Trophoblast cell (in vitro differentiated cells and primary cell): ENCODE results near the gene GRM2.

Source experiments
- DNase-seq, 2 donors: peaks; one replicate each; pipeline ENCODE4 v3.0.0-alpha.2; 2016
- H2AFZ ChIP-seq: 2 replicates; pipeline ENCODE4 v1.6.1; 2013; ENCODE audit warnings: low read length, moderate library complexity, mild to moderate bottlenecking; ENCODE audit not compliant: insufficient read depth, poor library complexity
- H2AK5ac ChIP-seq: 2 replicates; pipeline ENCODE4 v1.6.1; 2013; ENCODE audit warnings: mild to moderate bottlenecking, low read length
- H2BK120ac ChIP-seq: 2 replicates; pipeline ENCODE4 v1.6.1; 2013; ENCODE audit warnings: low read length, mild to moderate bottlenecking, moderate library complexity; ENCODE audit not compliant: insufficient read depth, poor library complexity
- H2BK12ac ChIP-seq: 2 replicates; pipeline ENCODE4 v1.6.1; 2013; ENCODE audit warnings: mild to moderate bottlenecking, low read length, moderate library complexity
- H2BK5ac ChIP-seq: 2 replicates; pipeline ENCODE4 v1.6.1; 2013; ENCODE audit warnings: low read length, low read depth, moderate library complexity, mild to moderate bottlenecking; ENCODE audit not compliant: poor library complexity
- H3K14ac ChIP-seq: 2 replicates; pipeline ENCODE4 v1.6.1; 2013; ENCODE audit warnings: mild to moderate bottlenecking, low read length
- H3K18ac ChIP-seq: 2 replicates; pipeline ENCODE4 v1.6.1; 2013; ENCODE audit warnings: mild to moderate bottlenecking, low read length
- H3K23ac ChIP-seq: 2 replicates; pipeline ENCODE4 v1.6.1; 2013; ENCODE audit warnings: low read length
- H3K27ac ChIP-seq: 2 replicates; pipeline ENCODE4 v1.5.1; 2013; ENCODE audit warnings: low read depth, mild to moderate bottlenecking, inconsistent platforms, low read length, moderate library complexity
- H3K27me3 ChIP-seq: 2 replicates; pipeline ENCODE4 v1.6.1; 2013; ENCODE audit warnings: inconsistent platforms, mild to moderate bottlenecking, low read length, moderate library complexity; ENCODE audit not compliant: insufficient read depth
- H3K36me3 ChIP-seq, 2 experiments: 1 replicate in 1 of 2; 2 replicates in 1 of 2; pipeline ENCODE4 v1.6.1; 2013; ENCODE audit warnings: low read length in 2 of 2, mild to moderate bottlenecking in 2 of 2, moderate library complexity in 1 of 2; ENCODE audit not compliant: insufficient read depth in 2 of 2, control insufficient read depth in 1 of 2
- H3K4ac ChIP-seq: 2 replicates; pipeline ENCODE4 v1.6.1; 2013; ENCODE audit warnings: low read depth, mild to moderate bottlenecking, low read length, moderate library complexity
- H3K4me1 ChIP-seq, 2 experiments: 1 replicate in 1 of 2; 2 replicates in 1 of 2; pipeline ENCODE4 v1.6.1; 2013; ENCODE audit warnings: low read length in 2 of 2, mild to moderate bottlenecking in 2 of 2, moderate library complexity in 1 of 2; ENCODE audit not compliant: insufficient read depth in 2 of 2, control insufficient read depth in 1 of 2
- H3K4me2 ChIP-seq: 2 replicates; pipeline ENCODE4 v1.6.1; 2013; ENCODE audit warnings: inconsistent platforms, mild to moderate bottlenecking, low read length, moderate library complexity
- H3K4me3 ChIP-seq: 2 replicates; pipeline ENCODE4 v1.5.1; 2013; ENCODE audit warnings: mild to moderate bottlenecking, low read depth, low read length, inconsistent platforms
- H3K79me1 ChIP-seq: one replicate; pipeline ENCODE4 v1.6.1; 2013; ENCODE audit warnings: low read length
- H3K79me2 ChIP-seq: 2 replicates; pipeline ENCODE4 v1.6.1; 2013; ENCODE audit warnings: low read length, mild to moderate bottlenecking; ENCODE audit not compliant: control insufficient read depth, insufficient read depth, poor library complexity
- H3K9ac ChIP-seq: 2 replicates; pipeline ENCODE4 v1.6.1; 2013; ENCODE audit warnings: mild to moderate bottlenecking, low read length
- H3K9me3 ChIP-seq: 2 replicates; pipeline ENCODE4 v1.6.1; 2013; ENCODE audit warnings: low read depth, mild to moderate bottlenecking, control low read depth, inconsistent platforms, low read length; ENCODE audit not compliant: insufficient read depth
- H4K12ac ChIP-seq: 2 replicates; pipeline ENCODE4 v1.6.1; 2013; ENCODE audit warnings: low read depth, mild to moderate bottlenecking, low read length, moderate library complexity
- H4K8ac ChIP-seq: 2 replicates; pipeline ENCODE4 v1.6.1; 2013; ENCODE audit warnings: low read depth, mild to moderate bottlenecking, low read length, moderate library complexity
- H4K91ac ChIP-seq: one replicate; pipeline ENCODE4 v1.6.1; 2013; ENCODE audit warnings: low read depth, mild to moderate bottlenecking, low read length, moderate library complexity
- whole genome bisulfite sequencing: extraction: QIAGEN DNeasy Blood & Tissue Kit; methylation state at CpG from one replicate; pipeline ENCODE4 v1.1.7; 2013; ENCODE audit warnings: missing lambda C conversion rate; ENCODE audit not compliant: insufficient read length, insufficient coverage; ENCODE audit errors: extremely low coverage; 5-methylcytosine and 5-hydroxymethylcytosine counted together

Gene GRM2

DNA sequence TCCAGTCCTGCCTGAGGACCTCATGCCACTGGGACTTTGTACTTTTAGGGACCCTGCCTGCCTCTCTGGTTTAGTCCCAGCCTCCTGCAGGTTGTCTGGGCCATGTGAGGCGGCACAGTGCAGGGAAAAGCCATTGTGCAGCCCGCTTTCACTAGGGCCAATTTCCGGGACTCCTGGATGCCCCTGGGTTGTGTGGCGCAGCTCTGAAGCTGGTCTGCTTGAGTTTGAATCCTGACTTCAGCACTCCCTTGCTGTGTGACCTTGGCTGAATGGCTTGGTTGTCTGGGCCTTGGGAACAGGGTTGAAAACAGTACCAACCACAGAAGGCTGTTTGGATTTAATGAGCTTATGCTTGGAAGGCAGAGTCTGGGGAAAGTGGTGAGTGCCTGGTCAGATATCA, 27.6 kb upstream of the GRM2 start:
- Histone ChIP-seq H3K27ac (no peak overlapping the region), H2BK120ac (no peak overlapping the region), H3K27me3 (no peaks in the 10 kb centered on the region), H3K18ac (no peak overlapping the region), H3K9me3 (no peaks in the 10 kb centered on the region), H3K9ac (no peak overlapping the region), H3K36me3 (peaks cover 5 to 7% of the 10 kb centered on the region in 2 experiments), H3K4me1 (peaks cover 0 to 16% of the 10 kb centered on the region in 2 experiments), H3K79me2 (no peaks in the 10 kb centered on the region), H3K79me1 (no peaks in the 10 kb centered on the region), H3K4ac (no peak overlapping the region), H3K4me3 (no peak overlapping the region), H4K91ac (no peak overlapping the region), H2BK5ac (no peak overlapping the region), H2AK5ac (no peak overlapping the region), H2AFZ (no peak overlapping the region), H3K23ac (no peak overlapping the region), H2BK12ac (no peak overlapping the region), H4K12ac (no peak overlapping the region), H3K4me2 (no peak overlapping the region), H3K14ac (no peak overlapping the region), H4K8ac (no peak overlapping the region)
- DNase-seq: no peak
- no CpG with 5 or more reads among the region's 4 CpGs for WGBS

DNA sequence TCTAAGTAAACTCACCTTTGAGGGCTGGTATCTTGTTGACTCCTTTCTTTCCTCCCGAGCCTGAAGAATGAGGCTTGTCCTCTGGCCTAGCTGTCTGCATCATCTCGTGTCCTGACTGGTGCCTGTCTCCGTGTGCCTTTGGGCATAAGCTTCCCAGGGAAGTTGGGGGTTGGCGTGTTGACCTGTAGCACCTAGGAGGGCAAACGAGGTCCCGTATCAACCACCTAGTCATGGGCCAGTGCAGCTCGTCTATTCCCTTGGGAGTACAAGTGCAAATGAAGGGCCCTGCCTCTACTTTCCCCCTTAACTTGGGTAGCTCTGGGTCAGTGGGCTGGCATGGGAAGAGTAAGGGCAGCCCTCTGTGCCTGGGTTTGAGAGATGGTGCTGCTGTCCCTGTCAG, 27.1 kb upstream of the GRM2 start:
- no peak overlapping the region for H4K12ac ChIP-seq
- H2AFZ ChIP-seq: no peak overlapping the region
- H3K79me1 ChIP-seq: no peaks in the 10 kb centered on the region
- H3K36me3 ChIP-seq: peaks cover 8 to 12% of the 10 kb centered on the region in 2 experiments
- no peak overlapping the region for H3K4me3 ChIP-seq
- no peak overlapping the region for H2BK5ac ChIP-seq
- no peak overlapping the region for H3K9ac ChIP-seq
- no peak overlapping the region for H3K4ac ChIP-seq
- H2BK120ac ChIP-seq: no peak overlapping the region
- H2AK5ac ChIP-seq: no peak overlapping the region
- peaks cover 0 to 16% of the 10 kb centered on the region in 2 experiments for H3K4me1 ChIP-seq
- H3K4me2 ChIP-seq: no peak overlapping the region
- WGBS: no CpG with 5 or more reads among the region's 7 CpGs
- no peak overlapping the region for H3K27ac ChIP-seq
- H3K79me2 ChIP-seq: no peaks in the 10 kb centered on the region
- H4K91ac ChIP-seq: no peak overlapping the region
- H2BK12ac ChIP-seq: no peak overlapping the region
- H3K27me3 ChIP-seq: no peaks in the 10 kb centered on the region
- H3K18ac ChIP-seq: no peak overlapping the region
- no peak for DNase-seq
- no peak overlapping the region for H3K23ac ChIP-seq
- H4K8ac ChIP-seq: no peak overlapping the region
- no peaks in the 10 kb centered on the region for H3K9me3 ChIP-seq
- no peak overlapping the region for H3K14ac ChIP-seq

DNA sequence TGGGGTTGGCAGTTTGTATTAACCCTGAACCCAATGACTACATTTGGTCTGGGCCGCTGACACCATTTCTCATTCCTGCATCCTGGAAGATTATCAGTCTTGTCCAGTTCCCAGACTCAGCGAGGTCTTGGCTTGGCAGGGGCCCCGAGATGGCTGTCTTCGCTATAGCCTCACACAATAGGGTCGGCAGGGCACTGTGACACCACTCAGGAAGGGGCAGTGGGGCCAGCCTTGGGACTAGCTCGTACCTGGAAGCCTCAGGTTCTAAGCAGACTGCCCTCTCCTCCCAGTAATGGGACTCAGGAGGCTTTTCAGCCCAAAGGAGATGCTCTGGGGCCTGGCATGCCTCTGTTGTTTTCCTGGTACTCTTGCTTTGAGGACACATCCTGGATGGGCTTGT, 26.7 kb upstream of the GRM2 start:
- peaks cover 0 to 16% of the 10 kb centered on the region in 2 experiments for H3K4me1 ChIP-seq
- H2AK5ac ChIP-seq: no peak overlapping the region
- H3K23ac ChIP-seq: no peak overlapping the region
- no peak overlapping the region for H3K27ac ChIP-seq
- H3K79me1 ChIP-seq: no peaks in the 10 kb centered on the region
- H2BK5ac ChIP-seq: no peak overlapping the region
- H3K4me2 ChIP-seq: no peak overlapping the region
- H3K4ac ChIP-seq: no peak overlapping the region
- H4K8ac ChIP-seq: no peak overlapping the region
- no peaks in the 10 kb centered on the region for H3K79me2 ChIP-seq
- H2AFZ ChIP-seq: no peak overlapping the region
- no peak overlapping the region for H3K9ac ChIP-seq
- H3K4me3 ChIP-seq: no peak overlapping the region
- H2BK120ac ChIP-seq: no peak overlapping the region
- no peak overlapping the region for H4K91ac ChIP-seq
- no peak overlapping the region for H3K14ac ChIP-seq
- peaks cover 10 to 15% of the 10 kb centered on the region in 2 experiments for H3K36me3 ChIP-seq
- no peaks in the 10 kb centered on the region for H3K9me3 ChIP-seq
- H2BK12ac ChIP-seq: no peak overlapping the region
- no peak overlapping the region for H4K12ac ChIP-seq
- WGBS: no CpG with 5 or more reads among the region's 6 CpGs
- H3K27me3 ChIP-seq: no peaks in the 10 kb centered on the region
- H3K18ac ChIP-seq: no peak overlapping the region
- no peak for DNase-seq

DNA sequence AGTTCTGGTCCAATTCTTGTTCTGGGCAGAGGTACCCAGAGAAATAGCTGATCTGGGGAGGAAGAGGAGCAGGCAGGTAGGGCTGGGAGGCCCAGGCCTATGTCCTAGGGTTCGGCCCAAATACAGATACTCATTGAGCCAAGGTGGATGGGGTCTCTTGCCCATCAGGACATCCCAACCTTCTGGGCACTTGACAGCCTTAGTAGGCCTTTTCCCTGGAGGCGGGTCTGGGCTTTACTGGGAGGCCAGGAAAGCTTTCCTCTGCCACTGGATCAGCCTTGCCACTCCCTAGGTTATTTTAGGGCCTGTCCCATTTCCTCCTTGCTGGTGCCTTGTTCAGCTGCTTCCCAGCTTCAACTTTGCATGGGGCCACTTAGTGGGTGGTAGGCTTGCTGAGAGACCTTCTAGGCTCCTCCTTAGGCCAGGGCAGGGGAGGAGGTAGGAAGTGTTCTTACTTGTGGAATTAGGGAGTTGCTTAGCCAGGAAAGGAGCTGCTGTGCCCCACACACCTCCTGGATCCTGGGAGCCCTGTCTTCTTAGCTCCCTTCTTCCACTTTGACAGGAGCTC, 26.1 kb upstream of the GRM2 start:
- Histone ChIP-seq H3K4me3 (no peak overlapping the region), H3K9me3 (no peaks in the 10 kb centered on the region), H2BK5ac (no peak overlapping the region), H3K4ac (no peak overlapping the region), H2BK120ac (no peak overlapping the region), H3K27ac (no peak overlapping the region), H3K36me3 (peaks cover 11 to 20% of the 10 kb centered on the region in 2 experiments), H3K4me1 (peaks cover 0 to 16% of the 10 kb centered on the region in 2 experiments), H2BK12ac (no peak overlapping the region), H3K27me3 (no peaks in the 10 kb centered on the region), H4K8ac (no peak overlapping the region), H2AK5ac (no peak overlapping the region), H3K23ac (no peak overlapping the region), H3K79me2 (no peaks in the 10 kb centered on the region), H3K18ac (no peak overlapping the region), H3K9ac (no peak overlapping the region), H4K91ac (no peak overlapping the region), H3K14ac (no peak overlapping the region), H3K79me1 (no peaks in the 10 kb centered on the region), H2AFZ (no peak overlapping the region), H3K4me2 (no peak overlapping the region), H4K12ac (no peak overlapping the region)
- no CpG with 5 or more reads among the region's 2 CpGs for WGBS
- DNase-seq: no peak
